Right cardiac atrium (tissue), 5 donors: ENCODE measurements around the gene ANGPTL5. TPM values are rescaled to one million over a fixed set of nuclear protein-coding genes. Genes with fewer than 3 reads are reported as not detected.

Experiments used
- ATAC-seq, 2 donors: fragments of 200-7000 bp; cut with Tn5 transposase; one replicate each; pipeline versions ENCODE4 v1.8.0 to v1.9.1; 2020; ENCODE audit warnings: moderate library complexity in 2 of 2, mild to moderate bottlenecking in 1 of 2
- DNase-seq, 3 donors: peaks; one replicate each; pipeline ENCODE4 v3.0.0-alpha.2; 2020
- H3K27ac ChIP-seq: one replicate; pipeline ENCODE4 v1.5.1; 2013; ENCODE audit warnings: mild to moderate bottlenecking, low read length, control low read depth, moderate library complexity
- H3K27me3 ChIP-seq: one replicate; pipeline ENCODE4 v1.6.1; 2013; ENCODE audit not compliant: control insufficient read depth, insufficient read depth
- H3K4me1 ChIP-seq: one replicate; pipeline ENCODE4 v1.6.1; 2013; ENCODE audit warnings: low read length; ENCODE audit not compliant: control insufficient read depth, insufficient read depth
- H3K4me3 ChIP-seq: one replicate; pipeline ENCODE4 v1.5.1; 2013; ENCODE audit warnings: low read length, control low read depth
- H3K9me3 ChIP-seq: one replicate; pipeline ENCODE4 v1.6.1; 2013; ENCODE audit warnings: low read length; ENCODE audit not compliant: control insufficient read depth
- WGBS: extraction: QIAGEN DNeasy Blood & Tissue Kit; methylation state at CpG from one replicate; pipeline ENCODE4 v1.1.7; 2013; 5-methylcytosine and 5-hydroxymethylcytosine counted together
- intact Hi-C, 4 donors: fragments of 100-400 bp; cut with DNase I; formaldehyde crosslinking; loops; one replicate each; pipeline versions ENCODE4 v1.11.0 to v1.14.0; 2022 to 2023
- polyA plus RNA-seq: library from polyadenylated mRNA; stranded (reverse); fragments of 200-250 nt; gene quantifications from one replicate; pipeline ENCODE4 v1.2.3, GENCODE V29; 2013
- total RNA-seq, 4 donors: library from RNA; stranded (reverse); fragmentation: NEBNext Ultra II Directional; extraction: Animal tissue kit (Norgen Biotek cat#: 25700); gene quantifications; one replicate each; pipeline ENCODE4 v1.2.1, GENCODE V29; 2021
- donor health status: healthy with polysubstance abuse.
- donor health status: DM: no; HTN: yes; CAD: no.
- donor health status: DM: no; HTN: no; CAD: no.
- donor health status: DM: no; HTN: yes; CAD: no; lungs with severe emphysema.
- donor health status: DM: yes; HTN: yes; CAD: no.

The ANGPTL5 gene
- total and polyA plus RNA-seq, 5 donors: 1.3 to 4.9 (median 2.7) TPM

- Histone ChIP-seq H3K27ac (no peak overlapping the region), H3K27me3 (no peaks in the 10 kb centered on the region), H3K4me3 (no peak overlapping the region), H3K9me3 (no peaks in the 10 kb centered on the region), H3K4me1 (no peaks in the 10 kb centered on the region)
- ATAC-seq: no peak
- DNase-seq: no peak
- 98% methylated on average over 2 of the region's 2 CpGs for WGBS
- intact Hi-C loops: no loop called here
These were observed 7.2 kb upstream of the ANGPTL5 start for GRCh38 chr11:101923554-101923953.

- H3K4me3 ChIP-seq: no peak overlapping the region
- DNase-seq (no peak), ATAC-seq (no peak)
- no peak overlapping the region for H3K27ac ChIP-seq
- intact Hi-C loops: no loop called here
- no peaks in the 10 kb centered on the region for H3K4me1 ChIP-seq
- WGBS: 97% methylated on average over 1 of the region's 1 CpG
- H3K9me3 ChIP-seq: no peaks in the 10 kb centered on the region
- no peaks in the 10 kb centered on the region for H3K27me3 ChIP-seq
These were observed 4.7 kb upstream of the ANGPTL5 start for GRCh38 chr11:101920992-101921391.

DNA sequence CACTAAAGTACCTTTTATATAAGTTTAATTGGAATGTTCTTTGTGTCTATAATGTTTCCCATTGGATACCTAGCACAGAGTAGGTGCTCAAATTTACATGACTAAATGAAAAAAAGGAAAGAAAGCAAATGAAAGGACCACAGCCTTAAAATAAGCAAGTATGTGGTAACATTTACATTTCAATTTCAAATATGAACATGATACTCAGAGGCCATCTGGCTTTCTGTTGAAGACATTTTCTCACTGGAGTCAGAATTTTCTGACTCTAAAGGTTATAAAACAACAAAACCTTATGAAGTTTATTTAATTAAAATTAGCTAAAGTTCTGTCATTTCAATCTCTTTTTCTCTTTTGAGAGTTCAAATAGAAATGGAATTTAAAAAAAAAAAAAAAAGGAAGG lies 904 bp upstream of the ANGPTL5 start:
- Histone ChIP-seq H3K9me3 (no peaks in the 10 kb centered on the region), H3K27ac (no peak overlapping the region), H3K27me3 (no peaks in the 10 kb centered on the region), H3K4me1 (no peaks in the 10 kb centered on the region), H3K4me3 (no peak overlapping the region)
- ATAC-seq: no peak
- intact Hi-C loops: no loop called here
- DNase-seq: no peak

DNA sequence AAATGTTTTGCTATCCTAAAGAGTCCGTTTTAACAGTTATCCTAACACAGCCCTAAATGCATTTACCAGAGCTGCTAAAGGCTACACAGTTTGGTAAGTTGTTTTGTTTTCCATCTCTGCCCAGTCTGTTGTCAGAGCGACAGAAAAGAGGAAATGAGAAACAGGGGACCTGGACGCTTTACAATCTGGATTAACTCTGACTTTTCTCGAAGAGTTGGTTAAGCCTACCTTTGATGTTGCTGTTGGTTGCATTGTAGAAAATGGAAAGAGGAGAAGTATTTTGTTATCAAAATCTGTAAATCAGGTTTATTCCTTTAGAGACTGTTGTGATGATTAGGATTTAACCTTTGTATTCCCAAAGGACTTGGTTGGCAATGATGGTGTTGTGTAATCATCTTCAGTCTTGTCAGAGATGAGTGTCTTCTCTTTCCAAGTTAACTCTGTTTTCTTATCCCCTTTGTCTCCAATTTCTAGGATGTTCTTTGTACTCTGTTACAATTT lies 481 bp downstream of the ANGPTL5 start:
- H3K9me3 ChIP-seq: no peaks in the 10 kb centered on the region
- DNase-seq (no peak), ATAC-seq (peak; percentile 48 to 68)
- H3K27ac ChIP-seq: no peak overlapping the region
- H3K4me3 ChIP-seq: peak overlapping the region; percentile 38
- H3K27me3 ChIP-seq: no peaks in the 10 kb centered on the region
- no peaks in the 10 kb centered on the region for H3K4me1 ChIP-seq
- intact Hi-C loops: no loop called here
- WGBS: 15% methylated on average over 4 of the region's 4 CpGs

DNA sequence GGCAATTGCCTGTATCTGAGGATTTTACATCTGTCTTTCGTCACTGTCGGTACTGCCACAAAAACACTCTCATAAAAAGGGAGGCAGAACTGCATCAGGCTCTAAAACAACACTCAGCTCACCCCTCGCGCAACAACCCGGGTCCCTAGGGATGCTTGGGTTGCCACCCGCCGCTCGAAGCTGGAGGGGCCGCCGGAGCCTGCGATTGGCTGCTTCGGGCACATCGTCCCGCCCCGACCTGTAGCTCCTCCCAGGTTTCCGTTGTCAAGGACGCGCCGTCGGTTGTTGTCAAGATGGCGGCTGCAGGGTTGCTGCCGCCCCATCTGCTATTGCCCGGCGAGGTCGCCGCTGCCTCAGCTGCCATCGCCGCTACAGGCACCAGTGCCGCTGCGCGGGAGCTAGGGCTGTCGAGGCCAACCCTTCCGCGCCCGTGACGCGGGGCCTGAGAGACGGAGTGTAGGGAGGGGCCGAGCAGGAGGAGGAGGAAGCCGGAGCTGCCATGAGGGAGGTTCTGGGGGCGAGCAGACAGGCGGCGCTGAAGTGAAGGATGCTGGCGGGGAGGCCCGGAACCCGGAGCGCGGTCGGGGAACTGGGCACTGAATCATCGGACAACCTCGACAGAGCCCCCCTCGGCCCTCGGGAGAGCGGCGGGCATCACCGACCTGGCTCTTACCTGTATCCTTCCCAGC lies 1.4 kb downstream of the ANGPTL5 start, which contains the start of gene CEP126:
TSS of gene CEP126 (plus strand) at position 273 of the 689 bp plus-strand sequence. CDS start at position 548, 275 bp downstream.
- Histone ChIP-seq H3K4me1 (no peaks in the 10 kb centered on the region), H3K9me3 (no peaks in the 10 kb centered on the region), H3K27me3 (no peaks in the 10 kb centered on the region), H3K4me3 (peak within 1 kb of the TSS; percentile 38), H3K27ac (peak within 1 kb of the TSS; percentile 69)
- under 1% methylated on average over 56 of the region's 56 CpGs for WGBS
- DNase-seq: peak; percentile 97 to 98 (median 98)
- intact Hi-C loops: no loop called here
- peak; percentile 98 to 99 for ATAC-seq

- ATAC-seq: no peak
- Histone ChIP-seq H3K27ac (peak overlapping the region; percentile 69), H3K4me1 (no peaks in the 10 kb centered on the region), H3K4me3 (peak overlapping the region; percentile 38), H3K27me3 (no peaks in the 10 kb centered on the region), H3K9me3 (no peaks in the 10 kb centered on the region)
- intact Hi-C loops: no loop called here
- DNase-seq: no peak
- 5% methylated on average over 6 of the region's 6 CpGs for WGBS
These were observed 2.0 kb downstream of the ANGPTL5 start for GRCh38 chr11:101914341-101914737.

- DNase-seq (no peak), ATAC-seq (no peak)
- no peak overlapping the region for H3K4me3 ChIP-seq
- no peak overlapping the region for H3K27ac ChIP-seq
- H3K27me3 ChIP-seq: no peaks in the 10 kb centered on the region
- H3K4me1 ChIP-seq: no peaks in the 10 kb centered on the region
- H3K9me3 ChIP-seq: no peaks in the 10 kb centered on the region
- WGBS: 73% methylated on average over 5 of the region's 5 CpGs
- intact Hi-C loops: no loop called here
These were observed 2.7 kb downstream of the ANGPTL5 start for GRCh38 chr11:101913656-101914055.

- intact Hi-C loops: no loop called here
These were observed 3.5 kb downstream of the ANGPTL5 start for GRCh38 chr11:101912823-101913284.

GRCh38 chr11:101909087-101909486 lies 7.2 kb downstream of the ANGPTL5 start:
- Histone ChIP-seq H3K4me3 (no peak overlapping the region), H3K4me1 (no peaks in the 10 kb centered on the region), H3K27me3 (no peaks in the 10 kb centered on the region), H3K27ac (peak overlapping the region; percentile 19), H3K9me3 (no peaks in the 10 kb centered on the region)
- ATAC-seq (peak; percentile 22 to 67), DNase-seq (no peak)
- intact Hi-C loops: no loop called here
- WGBS: 70% methylated on average over 2 of the region's 2 CpGs

More at GRCh38 chr11:101912823-101913284, 3.5 kb downstream of the ANGPTL5 start:
- no peaks in the 10 kb centered on the region for H3K4me1 ChIP-seq
- no peaks in the 10 kb centered on the region for H3K9me3 ChIP-seq
- no peak for ATAC-seq
- no peak overlapping the region for H3K4me3 ChIP-seq
- H3K27me3 ChIP-seq: no peaks in the 10 kb centered on the region
- no peak for DNase-seq
- WGBS: 37% methylated on average over 3 of the region's 3 CpGs
- no peak overlapping the region for H3K27ac ChIP-seq

- Histone ChIP-seq H3K27me3 (no peaks in the 10 kb centered on the region), H3K4me3 (no peak overlapping the region), H3K27ac (no peak overlapping the region), H3K9me3 (no peaks in the 10 kb centered on the region), H3K4me1 (no peaks in the 10 kb centered on the region)
- DNase-seq (no peak), ATAC-seq (peak; percentile 49 to 64)
- 57% methylated on average over 1 of the region's 1 CpG for WGBS
- intact Hi-C loops: no loop called here
These were observed 8.5 kb downstream of the ANGPTL5 start for GRCh38 chr11:101907815-101908214.

GRCh38 chr11:101894505-101894904 lies 21.8 kb downstream of the ANGPTL5 start:
- intact Hi-C loops: no loop called here
- Histone ChIP-seq H3K4me3 (no peak overlapping the region), H3K9me3 (no peaks in the 10 kb centered on the region), H3K4me1 (no peaks in the 10 kb centered on the region), H3K27ac (no peak overlapping the region), H3K27me3 (no peaks in the 10 kb centered on the region)
- DNase-seq (no peak), ATAC-seq (no peak)
- WGBS: 44% methylated on average over 1 of the region's 1 CpG
